ENCODE results near the gene CASP7. TPM values are rescaled to one million over a fixed set of nuclear protein-coding genes. Genes with fewer than 3 reads are reported as not detected.

The CASP7 gene
- total RNA-seq, 4 donors from 2014 or later: 47.9 to 144 (median 103) TPM

DNA sequence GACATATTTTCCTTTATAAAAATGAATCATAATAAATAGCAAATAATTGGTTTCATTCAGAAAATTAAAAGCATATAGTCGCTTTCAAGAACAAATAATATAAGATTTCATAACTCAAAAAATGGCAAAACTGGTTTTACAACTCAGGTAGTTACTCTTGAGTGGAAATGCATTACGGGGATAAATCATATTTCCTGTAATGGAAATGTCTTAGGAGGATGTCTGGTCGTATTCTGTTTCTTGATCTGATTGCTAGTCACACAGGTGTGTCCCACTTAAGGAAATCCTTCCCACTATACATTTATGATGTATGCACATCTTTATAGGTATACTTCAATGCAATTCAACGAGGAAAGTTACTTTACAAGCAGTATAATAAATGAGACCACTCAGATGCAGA lies 36.5 kb upstream of the CASP7 start:
- H3K36me3 ChIP-seq: no peaks in the 10 kb centered on the region
- no peaks in the 10 kb centered on the region for H3K4me1 ChIP-seq
- no peak overlapping the region for H3K27ac ChIP-seq
- DNase-seq: no peak
- no peaks in the 10 kb centered on the region for H3K27me3 ChIP-seq
- no peak overlapping the region for H3K4me3 ChIP-seq
- no peaks in the 10 kb centered on the region for H3K9me3 ChIP-seq
- no peak for TF ChIP-seq CTCF (IDR thresholded peaks at IDR 0.05)
- TF ChIP-seq POLR2A (IDR thresholded peaks at IDR 0.05): no peak

DNA sequence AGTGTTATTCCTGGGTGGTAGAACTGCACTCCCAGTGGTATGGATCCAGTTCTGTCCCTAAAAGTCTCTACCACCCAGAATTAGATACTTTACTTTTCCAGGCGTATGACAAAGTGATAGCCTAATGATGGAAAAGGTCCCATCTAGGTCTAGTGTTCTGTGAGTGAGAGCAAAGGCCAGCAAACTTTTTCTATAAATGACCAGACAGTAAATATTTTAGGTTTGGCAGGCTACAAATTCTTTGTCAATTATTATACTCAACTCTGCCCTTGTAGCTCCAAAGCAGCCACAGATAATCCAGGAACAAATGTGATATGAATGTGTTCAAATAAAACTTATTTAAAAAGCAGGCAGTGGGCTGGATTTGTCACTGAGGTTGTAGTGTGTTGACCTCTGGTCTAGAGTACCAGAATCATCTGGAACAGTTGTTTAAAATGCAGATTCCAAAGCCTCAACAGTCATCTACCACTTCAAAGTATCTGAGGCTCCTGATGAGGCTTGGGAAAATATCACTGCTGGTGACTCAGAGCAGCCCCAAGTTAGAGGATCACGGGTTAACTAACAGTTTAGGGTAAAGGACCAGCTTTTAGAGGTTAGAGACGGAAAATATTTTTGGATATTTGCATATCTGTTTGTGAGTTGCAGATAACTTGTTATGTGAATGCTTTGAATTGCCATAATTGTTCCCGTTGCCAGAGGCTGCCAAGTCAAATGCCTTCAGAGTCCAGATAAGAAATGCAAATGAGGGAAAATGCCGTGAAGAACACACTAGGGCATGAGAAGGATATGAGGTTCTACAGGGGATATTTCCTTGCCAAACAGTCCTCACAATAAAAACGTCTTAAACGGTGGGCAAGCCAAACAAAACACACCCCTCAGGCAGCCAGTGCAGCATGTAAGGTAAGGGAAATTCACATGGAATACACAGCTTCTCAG lies 35.3 kb upstream of the CASP7 start:
- Histone ChIP-seq H3K27ac (no peak overlapping the region), H3K4me1 (no peaks in the 10 kb centered on the region), H3K27me3 (no peaks in the 10 kb centered on the region), H3K4me3 (no peak overlapping the region), H3K36me3 (no peaks in the 10 kb centered on the region), H3K9me3 (no peaks in the 10 kb centered on the region)
- no peak for TF ChIP-seq POLR2A (IDR thresholded peaks at IDR 0.05)
- no peak for DNase-seq

DNA sequence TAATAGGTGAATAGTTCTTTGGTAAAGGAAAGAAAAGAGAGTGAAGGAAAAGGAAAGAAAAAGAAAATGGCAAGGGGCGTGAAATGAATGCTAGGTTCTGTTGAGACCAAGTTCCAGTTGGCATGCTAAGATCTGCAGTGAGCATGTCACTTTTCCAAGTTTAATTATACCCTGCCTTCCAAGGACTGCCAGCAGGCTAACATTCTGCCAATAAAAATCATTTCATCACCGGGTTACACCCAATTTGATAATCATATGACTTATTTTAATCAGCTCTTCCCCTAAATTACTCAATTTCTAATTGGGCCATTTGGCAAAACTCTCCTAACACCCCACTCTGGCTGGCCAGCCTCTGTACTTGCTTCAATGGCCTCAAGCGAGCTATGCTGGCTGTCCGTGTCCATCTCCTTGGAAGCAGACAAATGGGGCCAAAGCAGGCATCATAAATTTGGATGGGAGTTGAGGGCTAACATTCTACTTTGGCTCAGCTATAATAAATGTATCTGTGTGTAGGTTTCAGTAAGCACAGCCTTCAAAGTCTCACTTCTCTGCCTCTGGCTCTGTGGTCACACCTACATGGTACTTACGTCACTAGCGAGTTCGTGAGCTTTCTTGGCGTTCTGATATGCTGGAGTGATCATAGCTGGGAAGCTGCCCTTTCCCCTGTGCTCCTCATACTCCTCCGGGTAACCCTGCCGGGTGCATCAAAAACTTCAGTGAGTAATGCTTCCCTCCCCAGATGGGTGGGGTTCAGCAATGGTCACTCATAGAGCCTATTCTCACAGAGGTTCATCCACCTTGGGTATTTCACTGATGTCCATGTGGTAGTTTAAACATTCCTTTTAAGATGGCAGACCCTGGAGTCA lies 33.1 kb upstream of the CASP7 start:
- Histone ChIP-seq H3K4me3 (no peak overlapping the region), H3K36me3 (no peaks in the 10 kb centered on the region), H3K4me1 (no peaks in the 10 kb centered on the region), H3K27me3 (no peaks in the 10 kb centered on the region), H3K9me3 (no peaks in the 10 kb centered on the region), H3K27ac (no peak overlapping the region)
- no peak for DNase-seq
- no peak for TF ChIP-seq POLR2A (IDR thresholded peaks at IDR 0.05)
- no peak for TF ChIP-seq CTCF (IDR thresholded peaks at IDR 0.05)

GRCh38 chr10:113647812-113648211 lies 31.9 kb upstream of the CASP7 start:
- no peak overlapping the region for H3K27ac ChIP-seq
- DNase-seq: no peak
- no peak for TF ChIP-seq CTCF (IDR thresholded peaks at IDR 0.05)
- TF ChIP-seq POLR2A (IDR thresholded peaks at IDR 0.05): no peak

GRCh38 chr10:113648478-113648877 lies 31.2 kb upstream of the CASP7 start:
- Histone ChIP-seq H3K27ac (no peak overlapping the region), H3K4me3 (no peak overlapping the region), H3K9me3 (no peaks in the 10 kb centered on the region), H3K4me1 (no peaks in the 10 kb centered on the region), H3K36me3 (no peaks in the 10 kb centered on the region), H3K27me3 (no peaks in the 10 kb centered on the region)
- no peak for DNase-seq
- no peak for TF ChIP-seq CTCF (IDR thresholded peaks at IDR 0.05)

More at GRCh38 chr10:113647812-113648211, 31.9 kb upstream of the CASP7 start:
- Histone ChIP-seq H3K9me3 (no peaks in the 10 kb centered on the region), H3K27me3 (no peaks in the 10 kb centered on the region), H3K36me3 (no peaks in the 10 kb centered on the region), H3K4me1 (no peaks in the 10 kb centered on the region), H3K4me3 (no peak overlapping the region)

DNA sequence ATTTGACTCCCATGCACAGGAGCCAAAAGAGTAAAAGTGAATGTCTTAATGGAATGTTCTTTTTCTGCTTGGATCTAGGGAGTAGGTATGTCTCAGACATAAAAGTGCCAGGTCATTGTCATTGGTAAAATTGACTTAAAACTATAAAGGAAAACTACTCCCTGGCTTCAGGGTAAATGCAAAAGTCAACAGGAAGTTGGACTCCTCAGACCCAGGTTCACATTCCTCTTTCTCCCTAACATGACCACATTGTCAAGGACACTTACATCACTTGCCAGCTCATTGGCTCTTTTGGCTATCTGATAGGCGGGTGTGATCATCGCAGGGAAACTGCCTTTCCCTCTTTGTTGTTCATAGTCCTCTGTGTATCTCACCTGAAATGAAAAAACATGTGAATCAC lies 29.5 kb upstream of the CASP7 start:
- no peaks in the 10 kb centered on the region for H3K4me1 ChIP-seq
- no peaks in the 10 kb centered on the region for H3K27me3 ChIP-seq
- no peak for DNase-seq
- no peak overlapping the region for H3K4me3 ChIP-seq
- no peak for TF ChIP-seq POLR2A (IDR thresholded peaks at IDR 0.05)
- TF ChIP-seq CTCF (IDR thresholded peaks at IDR 0.05): no peak
- H3K36me3 ChIP-seq: no peaks in the 10 kb centered on the region
- H3K9me3 ChIP-seq: no peaks in the 10 kb centered on the region
- H3K27ac ChIP-seq: no peak overlapping the region

Measured in Peyer's patch (tissue), 4 donors.